Measurements from ENCODE around the gene RPS25. TPM values are rescaled to one million over a fixed set of nuclear protein-coding genes. Genes with fewer than 3 reads are reported as not detected.
"Not testable (repeated sequence)": the region's sequence is repeated elsewhere in the genome, so short reads cannot be mapped to it uniquely, and the experiment has no call there.

Gene RPS25
- 1,728 and 1,773 TPM in 2 replicates for total RNA-seq

DNA sequence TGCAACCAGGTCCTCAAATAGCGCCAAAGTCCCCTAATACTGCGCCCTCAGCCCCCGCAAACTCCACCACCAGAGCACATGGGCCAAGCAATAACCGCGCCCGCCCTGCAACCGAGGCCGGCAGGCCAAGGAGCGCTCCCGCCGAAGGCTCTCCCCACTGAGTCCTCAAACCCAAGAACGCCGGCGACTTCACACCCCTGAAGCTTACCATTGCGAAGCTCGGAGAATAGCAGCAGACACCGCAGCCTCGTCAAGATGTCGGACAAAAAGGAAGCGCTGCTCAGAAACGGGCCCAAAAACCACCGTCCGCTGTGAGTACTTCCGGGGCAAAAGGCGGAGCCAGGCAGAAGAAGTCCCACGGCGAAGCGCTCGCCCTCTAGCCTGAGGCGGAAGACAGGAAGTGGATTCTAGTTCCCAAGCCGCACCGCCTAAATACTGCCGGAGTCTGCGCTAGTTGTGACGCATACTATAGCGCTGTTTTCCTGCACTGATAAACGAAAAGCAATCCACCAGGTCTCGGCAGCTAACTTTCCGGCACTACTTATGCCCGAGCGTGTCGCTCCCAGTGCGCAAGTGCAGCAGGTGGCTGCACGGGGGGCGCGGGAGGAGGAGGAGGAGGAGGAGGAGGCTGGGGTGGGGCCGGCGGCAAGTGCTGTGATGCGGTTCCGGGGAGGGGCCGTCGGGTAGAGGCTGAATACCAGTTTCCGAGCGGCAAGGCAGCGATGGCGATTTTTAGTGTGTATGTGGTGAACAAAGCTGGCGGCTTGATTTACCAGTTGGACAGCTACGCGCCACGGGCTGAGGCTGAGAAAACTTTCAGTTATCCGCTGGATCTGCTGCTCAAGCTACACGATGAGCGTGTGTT lies at the start of gene RPS25, which contains the start of gene TRAPPC4:
RPS25 (minus strand) TSS at position 270 of the 865 bp plus-strand sequence; CDS start at position 211, 59 bp downstream.
TRAPPC4 (plus strand) TSS at position 693 of the 865 bp plus-strand sequence; CDS start at position 723, 30 bp downstream.
- H3K9me3 Mint-ChIP-seq, result no peaks in the 10 kb centered on the region
- peak; percentile 93 for DNase-seq (ENCODE audit: low spot score)
- H3K27ac Mint-ChIP-seq, result peak within 1 kb of the TSS; percentile 100
- H3K36me3 Mint-ChIP-seq (ENCODE audit: low read depth), result peaks cover 81% of the 10 kb centered on the region
- H3K27me3 Mint-ChIP-seq (ENCODE audit: low read depth), result no peaks in the 10 kb centered on the region
- intact Hi-C loops (cut with micrococcal nuclease), result loop anchor here (1.0 to 5.0 kb wide), 8 partner anchors 12 to 188 kb away; partner anchors contain the start of genes BCL9L, CBL, CENATAC and HMBS
- peaks cover 25% of the 10 kb centered on the region for H3K4me1 Mint-ChIP-seq (ENCODE audit: low read depth)
- peak within 1 kb of the TSS; percentile 99 for H3K4me3 Mint-ChIP-seq (ENCODE audit: low read depth)

DNA sequence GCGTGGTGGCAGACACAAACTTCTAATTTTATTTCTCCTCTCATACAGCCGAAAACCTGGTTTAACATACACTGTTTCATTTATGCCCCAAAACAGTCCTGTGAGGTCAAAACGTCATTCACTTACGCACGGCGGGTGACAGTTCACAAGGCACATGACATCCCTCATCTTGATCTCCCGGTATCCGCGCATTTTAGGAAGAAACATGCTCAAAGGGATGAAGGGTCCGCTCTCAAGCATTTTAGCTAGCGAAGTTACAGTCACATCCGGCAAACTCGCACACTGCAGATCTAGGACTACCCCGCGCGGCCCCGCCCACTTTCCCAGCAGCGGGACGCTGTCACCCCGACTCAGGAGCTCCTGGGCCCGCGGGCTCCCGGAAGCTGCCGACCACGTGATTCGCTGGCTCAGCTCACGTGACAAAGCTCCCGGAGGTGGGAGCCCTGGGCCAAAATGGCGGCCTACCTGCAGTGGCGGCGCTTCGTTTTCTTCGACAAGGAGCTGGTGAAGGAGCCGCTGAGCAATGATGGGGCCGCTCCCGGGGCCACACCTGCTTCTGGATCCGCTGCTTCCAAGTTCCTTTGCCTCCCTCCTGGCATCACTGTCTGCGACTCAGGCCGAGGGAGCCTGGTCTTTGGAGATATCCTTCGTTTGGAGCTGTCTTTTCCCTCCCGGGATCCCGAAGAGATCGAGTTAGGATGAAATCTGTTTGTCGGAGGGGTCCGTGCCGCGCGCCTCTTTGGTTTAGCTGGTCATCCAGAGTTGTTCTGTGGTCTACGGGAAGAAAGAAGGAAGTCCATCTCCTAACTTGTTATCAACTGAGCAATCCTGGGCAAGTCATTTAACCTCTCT lies 49.5 kb upstream of the RPS25 start, which contains the start of gene VPS11:
VPS11 (plus strand) TSS at position 448 of the 852 bp plus-strand sequence; CDS start at position 454, 6 bp downstream.
- peak; percentile 98 for DNase-seq (ENCODE audit: low spot score)
- Mint-ChIP-seq H3K4me1 (ENCODE audit: low read depth) (peaks cover 23% of the 10 kb centered on the region), H3K27me3 (ENCODE audit: low read depth) (no peaks in the 10 kb centered on the region), H3K36me3 (ENCODE audit: low read depth) (peaks cover 16% of the 10 kb centered on the region), H3K4me3 (ENCODE audit: low read depth) (peak within 1 kb of the TSS; percentile 92), H3K9me3 (no peaks in the 10 kb centered on the region), H3K27ac (peak within 1 kb of the TSS; percentile 97)
- intact Hi-C loops (cut with micrococcal nuclease), result loop anchor here (1.0 to 5.0 kb wide), 7 partner anchors 10 to 265 kb away; partner anchors contain the start of genes DPAGT1, HYOU1, NLRX1 and RNF26

DNA sequence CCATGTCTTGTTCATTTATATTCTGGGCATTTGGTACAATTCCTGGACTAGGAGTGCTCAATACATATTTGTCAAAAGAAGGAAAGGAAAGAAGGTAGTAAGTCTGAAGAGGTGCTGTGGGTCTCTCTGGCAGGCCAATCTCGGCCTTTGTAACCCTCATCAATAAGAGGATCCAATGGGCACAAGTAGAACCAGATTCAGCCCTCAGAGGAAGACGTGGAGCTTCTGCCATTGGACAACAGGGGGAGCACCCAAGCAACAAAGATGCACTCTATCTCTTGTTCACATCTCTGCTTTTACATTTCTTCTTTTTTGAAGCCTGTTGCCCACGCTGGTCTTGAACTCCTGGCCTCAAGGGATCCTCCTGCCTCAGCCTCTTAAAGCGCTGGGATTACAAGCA lies 47.2 kb upstream of the RPS25 start:
- intact Hi-C loops (cut with micrococcal nuclease), result loop anchor here (1.0 to 5.0 kb wide), 2 partner anchors 132 to 267 kb away; partner anchors contain the start of gene RNF26
- peak overlapping the region; percentile 34 for H3K27ac Mint-ChIP-seq
- no peaks in the 10 kb centered on the region for H3K27me3 Mint-ChIP-seq (ENCODE audit: low read depth)
- no peaks in the 10 kb centered on the region for H3K9me3 Mint-ChIP-seq
- peaks cover 23% of the 10 kb centered on the region for H3K4me1 Mint-ChIP-seq (ENCODE audit: low read depth)
- peak overlapping the region; percentile 30 for H3K4me3 Mint-ChIP-seq (ENCODE audit: low read depth)
- peaks cover 3% of the 10 kb centered on the region for H3K36me3 Mint-ChIP-seq (ENCODE audit: low read depth)
- peak; percentile 51 for DNase-seq (ENCODE audit: low spot score)

DNA sequence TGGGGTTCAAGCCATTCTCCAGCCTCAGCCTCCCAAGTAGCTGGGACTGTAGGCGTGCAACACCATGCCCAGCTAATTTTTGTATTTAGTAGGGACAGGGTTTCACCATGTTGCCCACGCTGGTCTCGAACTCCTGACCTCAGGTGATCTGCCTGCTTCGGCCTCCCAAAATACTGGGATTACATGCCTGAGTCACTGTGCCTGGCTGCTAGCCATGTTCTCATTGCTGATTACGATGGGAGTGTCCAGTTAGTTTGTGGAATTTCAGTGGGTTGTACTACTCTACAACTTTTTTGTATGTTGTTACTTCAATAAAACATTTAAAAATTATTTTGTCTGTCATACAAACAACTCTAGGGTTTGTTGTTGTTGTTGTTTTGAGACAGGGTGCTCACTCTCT lies 44.6 kb upstream of the RPS25 start:
- H3K4me3 Mint-ChIP-seq (ENCODE audit: low read depth), result no peak overlapping the region
- no peak for DNase-seq (ENCODE audit: low spot score)
- no peak overlapping the region for H3K27ac Mint-ChIP-seq
- peaks cover 24% of the 10 kb centered on the region for H3K4me1 Mint-ChIP-seq (ENCODE audit: low read depth)
- intact Hi-C loops (cut with micrococcal nuclease), result no loop called here
- H3K36me3 Mint-ChIP-seq (ENCODE audit: low read depth), result peaks cover 2% of the 10 kb centered on the region
- H3K27me3 Mint-ChIP-seq (ENCODE audit: low read depth), result no peaks in the 10 kb centered on the region
- no peaks in the 10 kb centered on the region for H3K9me3 Mint-ChIP-seq

DNA sequence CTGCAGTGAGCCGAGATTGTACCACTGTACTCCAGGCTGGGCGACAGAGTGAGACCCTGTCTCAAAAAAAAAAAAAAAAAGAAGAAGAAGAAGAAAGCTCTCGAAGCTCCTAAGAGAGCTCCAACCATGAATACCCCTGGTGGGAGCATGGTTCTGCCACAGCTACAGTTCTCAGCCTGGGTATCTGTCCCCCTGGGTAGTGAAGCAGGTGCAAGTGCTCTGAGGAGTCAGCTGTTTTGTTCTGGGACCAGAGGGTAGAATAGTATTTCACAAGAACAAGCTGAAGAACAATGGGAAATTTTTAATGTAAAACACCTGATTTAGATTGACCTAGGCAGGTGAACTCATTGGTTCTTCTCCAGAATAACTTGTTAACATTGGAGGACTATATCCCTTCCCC lies 43.1 kb upstream of the RPS25 start:
- H3K9me3 Mint-ChIP-seq, result no peaks in the 10 kb centered on the region
- H3K36me3 Mint-ChIP-seq (ENCODE audit: low read depth), result peaks cover 6% of the 10 kb centered on the region
- no peak overlapping the region for H3K4me3 Mint-ChIP-seq (ENCODE audit: low read depth)
- DNase-seq (ENCODE audit: low spot score), result no peak
- peaks cover 19% of the 10 kb centered on the region for H3K4me1 Mint-ChIP-seq (ENCODE audit: low read depth)
- H3K27ac Mint-ChIP-seq, result no peak overlapping the region
- intact Hi-C loops (cut with micrococcal nuclease), result no loop called here
- H3K27me3 Mint-ChIP-seq (ENCODE audit: low read depth), result no peaks in the 10 kb centered on the region

DNA sequence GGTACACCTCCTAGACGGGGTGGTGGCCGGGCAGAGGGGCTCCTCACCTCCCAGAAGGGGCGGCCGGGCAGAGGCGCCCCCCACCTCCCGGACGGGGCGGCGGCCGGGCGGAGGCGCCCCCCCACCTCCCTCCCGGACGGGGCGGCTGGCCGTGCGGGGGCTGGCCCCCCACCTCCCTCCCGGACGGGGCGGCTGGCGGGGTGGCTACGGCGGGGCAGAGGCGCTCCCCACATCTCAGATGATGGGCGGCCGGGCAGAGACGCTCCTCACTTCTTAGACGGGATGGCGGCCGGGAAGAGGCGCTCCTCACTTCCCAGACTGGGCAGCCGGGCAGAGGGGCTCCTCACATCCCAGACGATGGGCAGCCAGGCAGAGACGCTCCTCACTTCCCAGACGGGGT lies 41.0 kb upstream of the RPS25 start:
- not testable (repeated sequence) for H3K27me3 Mint-ChIP-seq (ENCODE audit: low read depth); H3K9me3 Mint-ChIP-seq; DNase-seq (ENCODE audit: low spot score); H3K4me3 Mint-ChIP-seq (ENCODE audit: low read depth)
- intact Hi-C loops (cut with micrococcal nuclease), result loop anchor here (5.0 kb wide), 1 partner anchor 62 kb away; the partner anchor contains the start of gene CENATAC
- peaks cover 27% of the 10 kb centered on the region for H3K36me3 Mint-ChIP-seq (ENCODE audit: low read depth)
- H3K4me1 Mint-ChIP-seq (ENCODE audit: low read depth), result peaks cover 27% of the 10 kb centered on the region
- peak overlapping the region; percentile 42 for H3K27ac Mint-ChIP-seq

DNA sequence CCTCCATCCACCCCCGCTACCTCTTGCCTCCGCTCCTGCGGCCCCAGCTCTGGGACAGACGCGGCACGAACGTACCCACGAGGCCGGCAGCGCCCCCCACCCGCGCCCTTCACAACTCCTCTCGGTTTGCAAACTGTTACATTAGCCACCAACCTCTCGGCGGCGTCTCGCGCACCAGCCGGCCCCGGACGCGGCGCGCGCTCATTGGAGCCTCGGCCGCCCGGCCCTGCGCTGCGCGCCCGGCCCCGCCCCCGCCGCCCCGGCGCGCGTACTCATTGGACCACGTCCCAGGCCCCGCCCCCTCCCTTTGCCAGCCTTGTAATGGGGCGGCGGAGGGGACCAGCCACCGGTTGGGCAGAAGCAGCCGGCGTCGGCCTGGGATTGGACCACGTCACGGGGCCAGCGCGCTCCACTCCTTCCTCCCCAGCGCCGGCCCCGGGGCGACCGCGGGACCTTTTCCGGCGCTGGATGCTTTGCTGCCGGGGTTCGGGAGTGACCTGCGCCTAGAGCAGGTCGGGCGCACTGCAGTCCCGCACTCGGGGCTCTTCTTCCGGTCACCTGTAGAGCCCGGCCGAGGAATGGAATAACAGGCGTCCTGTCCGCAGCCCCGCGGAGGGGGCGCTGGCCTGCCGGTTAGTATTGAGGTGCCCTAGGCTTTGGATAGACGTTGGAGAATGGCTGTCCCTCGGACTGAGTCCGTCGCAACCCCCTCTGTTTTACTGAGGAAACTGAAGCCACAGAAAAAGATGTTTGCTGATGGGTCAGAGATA lies 39.0 kb upstream of the RPS25 start, which contains the start of gene HYOU1:
HYOU1 (minus strand) TSS at position 206 of the 770 bp plus-strand sequence. CDS start 1,045 bp downstream, outside the sequence.
- Mint-ChIP-seq H3K27me3 (ENCODE audit: low read depth) (no peaks in the 10 kb centered on the region), H3K27ac (peak within 1 kb of the TSS; percentile 99), H3K4me1 (ENCODE audit: low read depth) (peaks cover 28% of the 10 kb centered on the region), H3K9me3 (no peaks in the 10 kb centered on the region), H3K36me3 (ENCODE audit: low read depth) (peaks cover 46% of the 10 kb centered on the region), H3K4me3 (ENCODE audit: low read depth) (peak within 1 kb of the TSS; percentile 98)
- intact Hi-C loops (cut with micrococcal nuclease), result loop anchor here (1.0 to 5.0 kb wide), 6 partner anchors 10 to 60 kb away; partner anchors contain the start of genes CENATAC, HMBS, RPS25 and SLC37A4
- DNase-seq (ENCODE audit: low spot score), result peak; percentile 97

DNA sequence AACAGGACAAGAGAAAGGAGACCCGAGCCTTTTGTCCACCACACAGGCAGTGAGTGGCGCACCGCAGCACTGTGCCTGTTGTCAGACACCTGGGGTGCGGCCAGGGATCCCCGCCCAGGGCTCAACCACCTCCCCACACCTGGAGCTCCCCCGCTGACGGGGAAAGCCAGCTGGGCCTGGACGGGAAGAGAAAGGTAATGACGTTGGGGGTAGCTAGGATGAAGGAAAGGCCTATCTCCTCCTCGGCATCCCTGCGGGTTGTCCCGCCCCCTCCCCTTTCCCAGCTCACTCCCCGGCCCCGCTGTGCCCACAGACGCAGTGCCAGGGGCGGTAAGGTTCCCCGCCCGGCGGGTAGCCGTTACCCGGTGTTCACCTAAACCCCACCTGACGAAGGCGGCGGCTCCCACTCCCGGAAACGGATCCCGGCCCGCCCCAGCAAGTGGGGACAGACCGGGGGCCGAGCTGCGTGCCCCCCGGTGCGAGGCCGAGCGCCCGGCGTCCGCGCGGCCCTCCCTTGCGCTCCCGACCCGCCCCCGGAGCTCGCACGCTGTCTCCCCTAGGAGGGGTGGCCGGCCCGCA lies 38.4 kb upstream of the RPS25 start:
- Mint-ChIP-seq H3K27me3 (ENCODE audit: low read depth) (no peaks in the 10 kb centered on the region), H3K4me1 (ENCODE audit: low read depth) (peaks cover 29% of the 10 kb centered on the region), H3K36me3 (ENCODE audit: low read depth) (peaks cover 52% of the 10 kb centered on the region), H3K9me3 (no peaks in the 10 kb centered on the region), H3K27ac (peak overlapping the region; percentile 99), H3K4me3 (ENCODE audit: low read depth) (peak overlapping the region; percentile 98)
- peak; percentile 33 for DNase-seq (ENCODE audit: low spot score)
- intact Hi-C loops (cut with micrococcal nuclease), result loop anchor here (2.0 to 5.0 kb wide), 2 partner anchors 38 to 59 kb away; partner anchors contain the start of genes CENATAC, RPS25 and TRAPPC4

DNA sequence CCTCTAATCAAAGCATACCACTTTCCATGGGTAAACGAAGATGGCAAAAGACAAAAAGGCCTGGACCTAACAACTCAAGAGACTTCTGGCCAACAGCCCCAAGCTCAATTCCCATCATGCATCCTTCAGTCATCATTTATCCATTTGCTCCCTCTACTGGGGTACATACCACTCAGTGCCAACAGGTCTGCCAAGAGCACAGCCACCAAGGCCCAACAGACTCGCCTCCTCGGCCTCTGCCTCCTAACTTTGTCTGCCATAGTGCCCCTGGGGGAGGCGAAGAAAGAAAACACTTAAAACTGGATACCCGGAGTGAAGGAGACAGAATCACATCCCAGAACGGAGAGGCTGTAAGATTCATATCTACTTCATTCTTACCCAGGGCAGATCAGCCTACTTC lies 37.8 kb upstream of the RPS25 start:
- Mint-ChIP-seq H3K4me3 (ENCODE audit: low read depth) (peak overlapping the region; percentile 84), H3K27me3 (ENCODE audit: low read depth) (no peaks in the 10 kb centered on the region), H3K9me3 (no peaks in the 10 kb centered on the region), H3K36me3 (ENCODE audit: low read depth) (peaks cover 58% of the 10 kb centered on the region), H3K4me1 (ENCODE audit: low read depth) (peaks cover 29% of the 10 kb centered on the region), H3K27ac (peak overlapping the region; percentile 85)
- no peak for DNase-seq (ENCODE audit: low spot score)
- intact Hi-C loops (cut with micrococcal nuclease), result loop anchor here (2.0 to 5.0 kb wide), 2 partner anchors 37 to 59 kb away; partner anchors contain the start of genes CENATAC, RPS25 and TRAPPC4

DNA sequence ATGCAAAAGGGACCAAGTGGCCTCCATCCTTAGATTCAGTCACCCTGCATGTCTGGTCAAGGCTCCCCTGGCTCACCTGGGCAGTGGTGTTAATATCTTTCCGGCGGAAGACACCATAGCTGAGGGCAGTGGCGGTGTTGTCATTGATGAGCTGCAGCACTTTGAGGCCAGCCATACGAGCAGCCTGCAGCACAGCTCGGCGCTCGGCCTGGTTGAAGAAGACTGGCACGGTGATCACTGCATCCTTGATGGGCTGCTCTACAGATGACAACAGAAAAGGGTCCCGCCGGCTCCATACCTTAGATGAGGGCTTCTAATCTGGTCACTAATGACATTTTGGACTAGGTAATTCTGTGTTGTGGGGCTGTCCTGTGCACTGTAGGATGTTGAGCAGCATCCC lies 36.3 kb upstream of the RPS25 start:
- no peak overlapping the region for H3K4me3 Mint-ChIP-seq (ENCODE audit: low read depth)
- intact Hi-C loops (cut with micrococcal nuclease), result no loop called here
- no peak for DNase-seq (ENCODE audit: low spot score)
- H3K36me3 Mint-ChIP-seq (ENCODE audit: low read depth), result peaks cover 71% of the 10 kb centered on the region
- H3K27me3 Mint-ChIP-seq (ENCODE audit: low read depth), result no peaks in the 10 kb centered on the region
- H3K9me3 Mint-ChIP-seq, result no peaks in the 10 kb centered on the region
- no peak overlapping the region for H3K27ac Mint-ChIP-seq
- H3K4me1 Mint-ChIP-seq (ENCODE audit: low read depth), result peaks cover 29% of the 10 kb centered on the region

DNA sequence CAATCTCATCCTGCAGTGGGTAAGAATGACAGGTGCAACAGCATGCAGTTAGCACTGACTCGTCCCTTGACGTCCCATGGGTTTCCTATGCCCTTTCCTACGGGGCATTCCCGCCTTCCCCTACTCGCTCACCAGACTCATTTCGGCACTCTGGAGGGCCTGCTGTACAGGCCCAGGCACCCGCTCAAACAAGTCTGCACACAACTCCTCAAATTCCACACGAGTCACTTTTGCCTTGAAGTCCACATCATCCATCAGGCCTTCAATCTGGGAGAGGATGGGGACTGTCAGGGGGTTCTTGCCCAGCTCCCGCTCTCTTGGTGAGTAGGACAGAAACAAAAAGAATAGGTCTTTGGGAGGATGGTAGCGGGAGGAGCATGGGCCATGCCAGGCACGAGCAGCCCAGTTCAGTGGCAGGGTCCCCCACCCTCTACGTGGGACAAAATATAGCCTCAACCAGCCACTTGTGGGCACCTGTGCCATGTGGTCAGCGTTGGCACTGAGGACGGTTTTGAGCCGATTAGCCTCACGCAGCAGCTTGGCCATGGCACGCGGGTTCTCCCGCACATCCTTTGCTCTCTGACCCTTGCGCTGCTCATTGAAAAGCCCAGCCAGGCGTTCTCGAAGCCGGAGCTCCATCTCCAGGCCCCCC lies 34.1 kb upstream of the RPS25 start:
- Mint-ChIP-seq H3K36me3 (ENCODE audit: low read depth) (peaks cover 85% of the 10 kb centered on the region), H3K9me3 (no peaks in the 10 kb centered on the region), H3K27ac (no peak overlapping the region), H3K27me3 (ENCODE audit: low read depth) (no peaks in the 10 kb centered on the region), H3K4me3 (ENCODE audit: low read depth) (no peak overlapping the region), H3K4me1 (ENCODE audit: low read depth) (peaks cover 20% of the 10 kb centered on the region)
- DNase-seq (ENCODE audit: low spot score), result no peak
- intact Hi-C loops (cut with micrococcal nuclease), result no loop called here
